Thoracic aorta (tissue), 2 donors: ENCODE measurements around the gene NIPA2. TPM values are rescaled to one million over a fixed set of nuclear protein-coding genes. Genes with fewer than 3 reads are reported as not detected.

Experiments used
- ATAC-seq: fragments of 150-250 bp; one replicate; pipeline ENCODE4 v1.8.0; 2017; ENCODE audit warnings: low read depth; ENCODE audit not compliant: insufficient number of reproducible peaks, low FRiP score
- DNase-seq: peaks from one replicate; pipeline ENCODE4 v3.0.0-alpha.2; 2020; ENCODE audit warnings: low spot score
- H3K27ac ChIP-seq, 2 donors: fragments of 200-600 bp; sonication (generic); 1 replicate in 1 of 2; 2 replicates in 1 of 2; pipeline ENCODE4 v1.5.1; 2016; ENCODE audit warnings: mild to moderate bottlenecking in 2 of 2, moderate library complexity in 2 of 2
- H3K27me3 ChIP-seq: fragments of 200-600 bp; sonication (generic); replicated peaks from 2 replicates; pipeline ENCODE4 v1.6.0; 2016; ENCODE audit warnings: mild to moderate bottlenecking; ENCODE audit not compliant: insufficient read depth
- H3K36me3 ChIP-seq: fragments of 200-600 bp; sonication (generic); one replicate; pipeline ENCODE4 v1.5.1; 2016
- H3K4me1 ChIP-seq, 2 donors: fragments of 200-600 bp; sonication (generic); 1 replicate in 1 of 2; 2 replicates in 1 of 2; pipeline versions ENCODE4 v1.5.1 to v1.6.0; 2016; ENCODE audit warnings: low read depth in 2 of 2, mild to moderate bottlenecking in 1 of 2; ENCODE audit not compliant: control insufficient read depth in 1 of 2
- H3K4me3 ChIP-seq: fragments of 200-600 bp; sonication (generic); 2 replicates; pipeline ENCODE4 v1.5.1; 2016; ENCODE audit warnings: mild to moderate bottlenecking
- H3K9me3 ChIP-seq: fragments of 200-600 bp; sonication (generic); 2 replicates; pipeline ENCODE4 v1.5.1; 2016
- CTCF ChIP-seq: fragments of 200-600 bp; sonication (generic); IDR thresholded peaks from one replicate; pipeline ENCODE4 v1.5.1; 2019; ENCODE audit warnings: antibody characterized with exemption
- total RNA-seq, 2 donors: library from RNA; depleted of rRNA; stranded (reverse); fragments of >200 nt; gene quantifications; one replicate each; pipeline versions ENCODE4 v1.1.0 to v1.2.3, GENCODE V29; 2016

NIPA2 gene
- total RNA-seq, 2 donors from 2014 or later = 40.5 to 42.1 TPM

- H3K9me3 ChIP-seq = no peaks in the 10 kb centered on the region
- H3K4me3 ChIP-seq = no peak overlapping the region
- no peak for ATAC-seq
- H3K36me3 ChIP-seq = peaks cover 33% of the 10 kb centered on the region
- no peak for TF ChIP-seq CTCF
- H3K27me3 ChIP-seq = no peaks in the 10 kb centered on the region
- H3K27ac ChIP-seq = no peak overlapping the region
- DNase-seq = no peak
- no peaks in the 10 kb centered on the region for H3K4me1 ChIP-seq
Measured at GRCh38 chr15:22891426-22892210, 53.2 kb downstream of the NIPA2 start.

- H3K9me3 ChIP-seq = no peaks in the 10 kb centered on the region
- ATAC-seq (no peak), DNase-seq (no peak)
- peaks cover 31% of the 10 kb centered on the region for H3K36me3 ChIP-seq
- H3K27me3 ChIP-seq = no peaks in the 10 kb centered on the region
- H3K4me3 ChIP-seq = no peak overlapping the region
- no peak for TF ChIP-seq CTCF
- H3K4me1 ChIP-seq = no peaks in the 10 kb centered on the region
- H3K27ac ChIP-seq = no peak overlapping the region
Measured at GRCh38 chr15:22892333-22892732, 53.9 kb downstream of the NIPA2 start.

- peaks cover 29% of the 10 kb centered on the region for H3K36me3 ChIP-seq
- no peak for TF ChIP-seq CTCF
- no peaks in the 10 kb centered on the region for H3K9me3 ChIP-seq
- no peak for DNase-seq
- H3K27me3 ChIP-seq = no peaks in the 10 kb centered on the region
- no peak overlapping the region for H3K4me3 ChIP-seq
- no peaks in the 10 kb centered on the region for H3K4me1 ChIP-seq
- no peak for ATAC-seq
- no peak overlapping the region for H3K27ac ChIP-seq
Measured at GRCh38 chr15:22893081-22893480, 54.6 kb downstream of the NIPA2 start.

GRCh38 chr15:22893881-22894280, 55.4 kb downstream of the NIPA2 start:
- Histone ChIP-seq H3K4me3 (no peak overlapping the region), H3K27ac (no peak overlapping the region), H3K27me3 (no peaks in the 10 kb centered on the region), H3K9me3 (no peaks in the 10 kb centered on the region), H3K36me3 (peaks cover 29% of the 10 kb centered on the region), H3K4me1 (no peaks in the 10 kb centered on the region)
- no peak for ATAC-seq
- no peak for TF ChIP-seq CTCF
- no peak for DNase-seq

GRCh38 chr15:22895465-22896190, 57.2 kb downstream of the NIPA2 start:
- no peak for TF ChIP-seq CTCF
- Histone ChIP-seq H3K4me3 (no peak overlapping the region), H3K27me3 (no peaks in the 10 kb centered on the region), H3K4me1 (no peaks in the 10 kb centered on the region), H3K27ac (no peak overlapping the region), H3K9me3 (no peaks in the 10 kb centered on the region), H3K36me3 (peaks cover 36% of the 10 kb centered on the region)
- no peak for DNase-seq
- ATAC-seq = no peak
